H1 (cell line): Measurements from ENCODE around the gene C6orf52. TPM values are rescaled to one million over a fixed set of nuclear protein-coding genes. Genes with fewer than 3 reads are reported as not detected.
"Not testable (repeated sequence)": the region's sequence is repeated elsewhere in the genome, so short reads cannot be mapped to it uniquely, and the experiment has no call there.

Experiments used
- CTCF ChIA-PET: fragments of 300-600 bp; sonication (Branson Sonifier 250); formaldehyde crosslinking; loops from one replicate; lab custom pipeline; 2021; ENCODE audit not compliant: partially characterized antibody; lab: Charles Lee
- POLR2A ChIA-PET: fragments of 300-600 bp; sonication (Branson Sonifier 250); formaldehyde crosslinking; loops from one replicate; lab custom pipeline; 2021; ENCODE audit warnings: inconsistent platforms; ENCODE audit not compliant: partially characterized antibody; lab: Charles Lee
- DNase-seq, 2 experiments: peaks; one replicate each; pipeline versions ENCODE4 v3.0.0 to v3.0.0-alpha.2; 2010 to 2022; ENCODE audit warnings: low spot score in 2 of 2, low read depth in 1 of 2, mixed read lengths in 1 of 2
- FAIRE-seq: peaks from 2 replicates; lab custom pipeline; 2011; peaks lifted over from hg19 to GRCh38; lab: Jason Lieb, UNC
- H2AFZ ChIP-seq: 2 replicates; pipeline ENCODE4 v1.8.1; 2012; ENCODE audit warnings: low read length, inconsistent platforms
- H2AK5ac ChIP-seq: 2 replicates; pipeline ENCODE4 v1.6.1; 2013; ENCODE audit warnings: low read depth, low read length
- H2BK120ac ChIP-seq: replicated peaks from 2 replicates; pipeline ENCODE3; 2013; ENCODE audit warnings: low read depth, low read length, inconsistent platforms
- H2BK12ac ChIP-seq: 2 replicates; pipeline ENCODE4 v1.6.1; 2013; ENCODE audit warnings: low read depth, low read length
- H2BK15ac ChIP-seq: 2 replicates; pipeline ENCODE4 v1.6.1; 2013; ENCODE audit warnings: low read length
- H2BK20ac ChIP-seq: 2 replicates; pipeline ENCODE4 v1.6.1; 2013; ENCODE audit warnings: low read length
- H2BK5ac ChIP-seq: 2 replicates; pipeline ENCODE4 v1.6.1; 2013; ENCODE audit warnings: low read depth, low read length
- H3K14ac ChIP-seq: 2 replicates; pipeline ENCODE4 v1.6.1; 2013; ENCODE audit warnings: inconsistent platforms; ENCODE audit not compliant: insufficient read length
- H3K18ac ChIP-seq: 2 replicates; pipeline ENCODE4 v1.6.1; 2013; ENCODE audit warnings: low read length; ENCODE audit errors: extremely low read depth
- H3K23ac ChIP-seq: 2 replicates; pipeline ENCODE4 v1.6.1; 2013; ENCODE audit warnings: inconsistent platforms; ENCODE audit not compliant: insufficient read length
- H3K23me2 ChIP-seq: 2 replicates; pipeline ENCODE4 v1.6.1; 2013; ENCODE audit warnings: low read depth, low read length
- H3K27ac ChIP-seq: 2 replicates; pipeline ENCODE4 v1.6.1; 2011; ENCODE audit warnings: low read depth, low read length, inconsistent platforms
- H3K27me3 ChIP-seq, 4 experiments: replicated peaks in 1 of 4; 1 replicate in 1 of 4; 2 replicates in 3 of 4; pipeline versions ENCODE4 v1.6.1 to v1.8.1; 2011 to 2013; ENCODE audit warnings: low read length in 3 of 4, mild to moderate bottlenecking in 3 of 4, inconsistent platforms in 2 of 4, mixed read lengths in 2 of 4, moderate library complexity in 1 of 4; ENCODE audit not compliant: control insufficient read depth in 3 of 4, insufficient read depth in 3 of 4; ENCODE audit errors: extremely low read depth in 1 of 4
- H3K36me3 ChIP-seq, 4 experiments: 2 replicates each; pipeline versions ENCODE4 v1.6.1 to v1.8.1; 2011 to 2013; ENCODE audit warnings: mild to moderate bottlenecking in 4 of 4, low read length in 3 of 4, moderate library complexity in 2 of 4, control low read depth in 1 of 4, inconsistent platforms in 1 of 4; ENCODE audit not compliant: insufficient read depth in 4 of 4, control insufficient read depth in 2 of 4
- H3K4ac ChIP-seq: replicated peaks from 2 replicates; pipeline ENCODE3; 2013; ENCODE audit warnings: low read length, low read depth, mixed read lengths, inconsistent platforms; ENCODE audit not compliant: insufficient read length
- H3K4me1 ChIP-seq, 4 experiments: replicated peaks in 1 of 4; 1 replicate in 1 of 4; 2 replicates in 3 of 4; pipeline versions ENCODE4 v1.6.1 to v1.8.1; 2011 to 2013; ENCODE audit warnings: low read length in 3 of 4, inconsistent platforms in 2 of 4, mixed read lengths in 1 of 4; ENCODE audit not compliant: insufficient read depth in 4 of 4, control insufficient read depth in 3 of 4
- H3K4me2 ChIP-seq, 2 experiments: 2 replicates each; pipeline versions ENCODE4 v1.6.1 to v1.8.1; 2011 to 2013; ENCODE audit warnings: low read depth in 2 of 2, low read length in 2 of 2, control low read depth in 1 of 2, inconsistent platforms in 1 of 2, mild to moderate bottlenecking in 1 of 2; ENCODE audit not compliant: insufficient read depth in 1 of 2
- H3K4me3 ChIP-seq, 4 experiments: fragments of 200-600, 300-600 bp in 1 of 4; sonication (generic), shearing (Covaris generic), sonication (Bioruptor Twin) in 1 of 4; 2 replicates each; pipeline versions ENCODE4 v1.5.1 to v1.8.1; 2011 to 2016; ENCODE audit warnings: low read length in 4 of 4, low read depth in 3 of 4, control low read depth in 2 of 4, inconsistent platforms in 2 of 4, mild to moderate bottlenecking in 2 of 4, mixed read lengths in 1 of 4, moderate library complexity in 1 of 4; ENCODE audit not compliant: insufficient read depth in 2 of 4; ENCODE audit errors: extremely low read depth in 1 of 4
- H3K56ac ChIP-seq: replicated peaks from 2 replicates; pipeline ENCODE3; 2013; ENCODE audit warnings: low read depth, mild to moderate bottlenecking, mixed read lengths, low read length, inconsistent platforms; ENCODE audit not compliant: insufficient read length
- H3K79me1 ChIP-seq: 2 replicates; pipeline ENCODE4 v1.6.1; 2013; ENCODE audit warnings: low read depth, low read length, control low read depth
- H3K79me2 ChIP-seq, 2 experiments: 2 replicates each; pipeline versions ENCODE4 v1.6.1 to v1.8.1; 2012 to 2013; ENCODE audit warnings: low read length in 2 of 2, mild to moderate bottlenecking in 2 of 2, inconsistent platforms in 1 of 2; ENCODE audit not compliant: insufficient read depth in 2 of 2, control insufficient read depth in 1 of 2
- H3K9ac ChIP-seq, 4 experiments: replicated peaks in 1 of 4; 1 replicate in 1 of 4; 2 replicates in 3 of 4; pipeline versions ENCODE4 v1.6.1 to v1.8.1; 2011 to 2013; ENCODE audit warnings: low read depth in 3 of 4, low read length in 3 of 4, control low read depth in 2 of 4, mild to moderate bottlenecking in 2 of 4, moderate library complexity in 2 of 4, inconsistent platforms in 1 of 4; ENCODE audit errors: extremely low read depth in 1 of 4
- H3K9me3 ChIP-seq, 2 experiments: 2 replicates each; pipeline versions ENCODE4 v1.6.1 to v1.8.1; 2012 to 2013; ENCODE audit warnings: mild to moderate bottlenecking in 2 of 2, moderate library complexity in 2 of 2, control low read depth in 1 of 2, inconsistent platforms in 1 of 2, low read depth in 1 of 2, low read length in 1 of 2, mixed read lengths in 1 of 2; ENCODE audit not compliant: insufficient read depth in 2 of 2
- H4K20me1 ChIP-seq, 2 experiments: replicated peaks in 1 of 2; 2 replicates each; pipeline versions ENCODE3 to v1.8.1; 2011 to 2013; ENCODE audit warnings: inconsistent platforms in 2 of 2, low read length in 2 of 2, mild to moderate bottlenecking in 1 of 2; ENCODE audit not compliant: insufficient read depth in 2 of 2, control insufficient read depth in 1 of 2
- H4K5ac ChIP-seq: 2 replicates; pipeline ENCODE4 v1.6.1; 2013; ENCODE audit warnings: low read length, low read depth, mixed read lengths, inconsistent platforms; ENCODE audit not compliant: insufficient read length
- H4K8ac ChIP-seq: 2 replicates; pipeline ENCODE4 v1.8.0; 2013; ENCODE audit warnings: mild to moderate bottlenecking, moderate library complexity, low read length, inconsistent platforms; ENCODE audit not compliant: insufficient read depth; ENCODE audit errors: extremely low read depth
- H4K91ac ChIP-seq: replicated peaks from 2 replicates; pipeline ENCODE3; 2013; ENCODE audit warnings: low read length, mixed read lengths, inconsistent platforms; ENCODE audit not compliant: insufficient read length
- WGBS, 2 experiments: shearing (Covaris generic) in 1 of 2; methylation state at CpG; one replicate each; pipeline versions ENCODE4 v1.1.6 to v1.1.7; 2013 to 2015; ENCODE audit warnings: low lambda C conversion rate in 2 of 2, mixed read lengths in 2 of 2, inconsistent platforms in 1 of 2, low coverage in 1 of 2, missing lambda C conversion rate in 1 of 2; ENCODE audit not compliant: insufficient replicate concordance in 2 of 2, insufficient coverage in 1 of 2, insufficient read length in 1 of 2; ENCODE audit errors: extremely low coverage in 1 of 2, missing lambda C conversion rate in 1 of 2; 5-methylcytosine and 5-hydroxymethylcytosine counted together
- polyA plus RNA-seq, 7 experiments: library from polyadenylated mRNA; depleted of rRNA in 3 of 7; stranded (reverse) in 5 of 7; unstranded in 2 of 7; fragments of >200 nt in 5 of 7; fragments of 200-250 nt in 2 of 7; gene quantifications; 1 replicate in 5 of 7; 2 replicates in 1 of 7; 4 replicates in 1 of 7; pipeline versions ENCODE4 v1.2.1 to v1.2.3, GENCODE V29; 2011 to 2013; ENCODE audit warnings: missing spikeins in 2 of 7, mixed read lengths in 2 of 7
- total RNA-seq: library from RNA; stranded (reverse); fragmentation: NEBNext Ultra II Directional; extraction: Animal tissue kit (Norgen Biotek cat#: 25700); gene quantifications from 2 replicates; pipeline ENCODE4 v1.2.1, GENCODE V29; 2021

C6orf52 gene
- total and polyA plus RNA-seq, 2 of the 8 experiments (the other 6 are each of a cell fraction or from before 2014, with no cell fraction given) = 1.5 to 3.1 TPM

DNA sequence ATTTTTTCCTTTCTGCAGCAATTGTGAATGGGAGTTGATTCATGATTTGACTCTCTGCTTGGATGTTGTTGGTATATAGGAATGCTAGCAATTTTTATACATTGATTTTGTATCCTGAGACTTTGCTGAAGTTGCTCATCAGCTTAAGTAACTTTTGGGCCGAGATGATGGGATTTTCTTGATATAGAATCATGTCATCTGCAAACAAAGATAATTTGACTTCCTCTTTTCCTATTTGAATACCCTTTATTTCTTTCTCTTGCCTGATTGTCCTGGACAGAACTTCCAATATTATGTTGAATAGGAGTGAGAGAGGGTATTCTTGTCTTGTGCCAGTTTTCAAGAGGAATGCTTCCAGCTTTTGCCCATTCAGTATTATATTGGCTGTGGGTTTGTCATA is 28.8 kb downstream of the C6orf52 start:
- not testable (repeated sequence) for H3K14ac ChIP-seq, H3K79me1 ChIP-seq, H3K9me3 ChIP-seq, H2BK12ac ChIP-seq, H4K8ac ChIP-seq, H3K27me3 ChIP-seq, H3K23ac ChIP-seq, H3K9ac ChIP-seq, H4K20me1 ChIP-seq, H3K79me2 ChIP-seq, H2AK5ac ChIP-seq, DNase-seq, H2BK20ac ChIP-seq, H3K56ac ChIP-seq, H3K18ac ChIP-seq, H3K4me3 ChIP-seq, H3K4me1 ChIP-seq, H2AFZ ChIP-seq, H3K4me2 ChIP-seq, H2BK15ac ChIP-seq, H2BK5ac ChIP-seq, FAIRE-seq, H3K23me2 ChIP-seq, H2BK120ac ChIP-seq, H4K91ac ChIP-seq, H3K36me3 ChIP-seq, H4K5ac ChIP-seq, H3K4ac ChIP-seq, H3K27ac ChIP-seq
- WGBS, 2 experiments = 79% methylated on average over 1 of the region's 1 CpG; no CpG with 5 or more reads in 1 of the 2 experiments
- ChIA-PET POLR2A (interaction anchor here (0.6 kb wide), 1 partner anchor 24 kb away, joined by 5 read pairs; no protein-coding TSS in a partner anchor), CTCF (interaction anchor here (0.6 kb wide), 1 partner anchor 83 kb away, joined by 3 read pairs; no protein-coding TSS in a partner anchor)
